Measurements from ENCODE around the gene RHBDD3. TPM values are rescaled to one million over a fixed set of nuclear protein-coding genes. Genes with fewer than 3 reads are reported as not detected.

Gene RHBDD3
- total and polyA plus RNA-seq, 2 experiments from 2014 or later = 55.0 to 115 TPM

- Mint-ChIP-seq H3K27ac (0 out of 2 replicates have a peak overlapping the region, but pooled peaks have one; percentile 72), H3K27me3 (ENCODE audit: insufficient read depth, low read depth, poor library complexity) (peaks cover 20% of the 10 kb centered on the region), H3K36me3 (ENCODE audit: low read depth) (no peaks in the 10 kb centered on the region; the same call in 2 of the 3 replicates), H3K4me1 (peaks cover 21% of the 10 kb centered on the region), H3K4me3 (no peak overlapping the region), H3K9me3 (no peaks in the 10 kb centered on the region)
- Histone ChIP-seq H3K27me3 (ENCODE audit: insufficient read depth) (no peaks in the 10 kb centered on the region), H3K27ac (ENCODE audit: low read depth) (no peak overlapping the region), H2AFZ (no peak overlapping the region), H3K4me3 (no peak overlapping the region), H3K79me2 (replicated peaks; ENCODE audit: insufficient read depth) (no peaks in the 10 kb centered on the region), H4K20me1 (replicated peaks; ENCODE audit: insufficient read depth) (no peaks in the 10 kb centered on the region; the same call in 1 of the 2 replicates), H3K36me3 (ENCODE audit: insufficient read depth) (no peaks in the 10 kb centered on the region), H3K4me1 (ENCODE audit: insufficient read depth) (peaks cover 6% of the 10 kb centered on the region; the same call in 1 of the 2 replicates), H3K9me2 (ENCODE audit: insufficient read depth) (no peaks in the 10 kb centered on the region), H3F3A (replicated peaks; ENCODE audit: low read depth) (no peaks in the 10 kb centered on the region), H3K4me2 (no peak overlapping the region)
- TF ChIP-seq ZNF331 (CRISPR knock-in tag; IDR thresholded peaks at IDR 0.05; ENCODE audit: low read depth) = no peak
- no peak for TF ChIP-seq STAT1 (IDR thresholded peaks at IDR 0.05; ENCODE audit: unreplicated experiment)
- TF ChIP-seq CREB1 (CRISPR knock-in tag; IDR thresholded peaks at IDR 0.05; ENCODE audit: low read depth) = no peak
- TF ChIP-seq, protein P1, sequence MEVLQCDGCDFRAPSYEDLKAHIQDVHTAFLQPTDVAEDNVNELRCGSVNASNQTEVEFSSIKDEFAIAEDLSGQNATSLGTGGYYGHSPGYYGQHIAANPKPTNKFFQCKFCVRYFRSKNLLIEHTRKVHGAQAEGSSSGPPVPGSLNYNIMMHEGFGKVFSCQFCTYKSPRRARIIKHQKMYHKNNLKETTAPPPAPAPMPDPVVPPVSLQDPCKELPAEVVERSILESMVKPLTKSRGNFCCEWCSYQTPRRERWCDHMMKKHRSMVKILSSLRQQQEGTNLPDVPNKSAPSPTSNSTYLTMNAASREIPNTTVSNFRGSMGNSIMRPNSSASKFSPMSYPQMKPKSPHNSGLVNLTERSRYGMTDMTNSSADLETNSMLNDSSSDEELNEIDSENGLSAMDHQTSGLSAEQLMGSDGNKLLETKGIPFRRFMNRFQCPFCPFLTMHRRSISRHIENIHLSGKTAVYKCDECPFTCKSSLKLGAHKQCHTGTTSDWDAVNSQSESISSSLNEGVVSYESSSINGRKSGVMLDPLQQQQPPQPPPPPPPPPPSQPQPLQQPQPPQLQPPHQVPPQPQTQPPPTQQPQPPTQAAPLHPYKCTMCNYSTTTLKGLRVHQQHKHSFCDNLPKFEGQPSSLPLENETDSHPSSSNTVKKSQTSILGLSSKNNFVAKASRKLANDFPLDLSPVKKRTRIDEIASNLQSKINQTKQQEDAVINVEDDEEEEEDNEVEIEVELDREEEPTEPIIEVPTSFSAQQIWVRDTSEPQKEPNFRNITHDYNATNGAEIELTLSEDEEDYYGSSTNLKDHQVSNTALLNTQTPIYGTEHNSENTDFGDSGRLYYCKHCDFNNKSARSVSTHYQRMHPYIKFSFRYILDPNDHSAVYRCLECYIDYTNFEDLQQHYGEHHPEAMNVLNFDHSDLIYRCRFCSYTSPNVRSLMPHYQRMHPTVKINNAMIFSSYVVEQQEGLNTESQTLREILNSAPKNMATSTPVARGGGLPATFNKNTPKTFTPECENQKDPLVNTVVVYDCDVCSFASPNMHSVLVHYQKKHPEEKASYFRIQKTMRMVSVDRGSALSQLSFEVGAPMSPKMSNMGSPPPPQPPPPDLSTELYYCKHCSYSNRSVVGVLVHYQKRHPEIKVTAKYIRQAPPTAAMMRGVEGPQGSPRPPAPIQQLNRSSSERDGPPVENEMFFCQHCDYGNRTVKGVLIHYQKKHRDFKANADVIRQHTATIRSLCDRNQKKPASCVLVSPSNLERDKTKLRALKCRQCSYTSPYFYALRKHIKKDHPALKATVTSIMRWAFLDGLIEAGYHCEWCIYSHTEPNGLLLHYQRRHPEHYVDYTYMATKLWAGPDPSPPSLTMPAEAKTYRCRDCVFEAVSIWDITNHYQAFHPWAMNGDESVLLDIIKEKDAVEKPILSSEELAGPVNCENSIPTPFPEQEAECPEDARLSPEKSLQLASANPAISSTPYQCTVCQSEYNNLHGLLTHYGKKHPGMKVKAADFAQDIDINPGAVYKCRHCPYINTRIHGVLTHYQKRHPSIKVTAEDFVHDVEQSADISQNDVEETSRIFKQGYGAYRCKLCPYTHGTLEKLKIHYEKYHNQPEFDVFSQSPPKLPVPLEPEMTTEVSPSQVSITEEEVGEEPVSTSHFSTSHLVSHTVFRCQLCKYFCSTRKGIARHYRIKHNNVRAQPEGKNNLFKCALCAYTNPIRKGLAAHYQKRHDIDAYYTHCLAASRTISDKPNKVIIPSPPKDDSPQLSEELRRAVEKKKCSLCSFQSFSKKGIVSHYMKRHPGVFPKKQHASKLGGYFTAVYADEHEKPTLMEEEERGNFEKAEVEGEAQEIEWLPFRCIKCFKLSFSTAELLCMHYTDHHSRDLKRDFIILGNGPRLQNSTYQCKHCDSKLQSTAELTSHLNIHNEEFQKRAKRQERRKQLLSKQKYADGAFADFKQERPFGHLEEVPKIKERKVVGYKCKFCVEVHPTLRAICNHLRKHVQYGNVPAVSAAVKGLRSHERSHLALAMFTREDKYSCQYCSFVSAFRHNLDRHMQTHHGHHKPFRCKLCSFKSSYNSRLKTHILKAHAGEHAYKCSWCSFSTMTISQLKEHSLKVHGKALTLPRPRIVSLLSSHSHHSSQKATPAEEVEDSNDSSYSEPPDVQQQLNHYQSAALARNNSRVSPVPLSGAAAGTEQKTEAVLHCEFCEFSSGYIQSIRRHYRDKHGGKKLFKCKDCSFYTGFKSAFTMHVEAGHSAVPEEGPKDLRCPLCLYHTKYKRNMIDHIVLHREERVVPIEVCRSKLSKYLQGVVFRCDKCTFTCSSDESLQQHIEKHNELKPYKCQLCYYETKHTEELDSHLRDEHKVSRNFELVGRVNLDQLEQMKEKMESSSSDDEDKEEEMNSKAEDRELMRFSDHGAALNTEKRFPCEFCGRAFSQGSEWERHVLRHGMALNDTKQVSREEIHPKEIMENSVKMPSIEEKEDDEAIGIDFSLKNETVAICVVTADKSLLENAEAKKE (CRISPR knock-in tag; IDR thresholded peaks at IDR 0.05) = no peak
- no peak for TF ChIP-seq POLR2AphosphoS5 (IDR thresholded peaks at IDR 0.05; ENCODE audit: low read depth)
- no peak for TF ChIP-seq CTCF (conservative IDR thresholded peaks at IDR 0.05; ENCODE audit: low read depth in 2 of 2)
- no peak for TF ChIP-seq EZH2 (IDR thresholded peaks at IDR 0.05; ENCODE audit: low read depth, unreplicated experiment)
- TF ChIP-seq, protein P2, sequence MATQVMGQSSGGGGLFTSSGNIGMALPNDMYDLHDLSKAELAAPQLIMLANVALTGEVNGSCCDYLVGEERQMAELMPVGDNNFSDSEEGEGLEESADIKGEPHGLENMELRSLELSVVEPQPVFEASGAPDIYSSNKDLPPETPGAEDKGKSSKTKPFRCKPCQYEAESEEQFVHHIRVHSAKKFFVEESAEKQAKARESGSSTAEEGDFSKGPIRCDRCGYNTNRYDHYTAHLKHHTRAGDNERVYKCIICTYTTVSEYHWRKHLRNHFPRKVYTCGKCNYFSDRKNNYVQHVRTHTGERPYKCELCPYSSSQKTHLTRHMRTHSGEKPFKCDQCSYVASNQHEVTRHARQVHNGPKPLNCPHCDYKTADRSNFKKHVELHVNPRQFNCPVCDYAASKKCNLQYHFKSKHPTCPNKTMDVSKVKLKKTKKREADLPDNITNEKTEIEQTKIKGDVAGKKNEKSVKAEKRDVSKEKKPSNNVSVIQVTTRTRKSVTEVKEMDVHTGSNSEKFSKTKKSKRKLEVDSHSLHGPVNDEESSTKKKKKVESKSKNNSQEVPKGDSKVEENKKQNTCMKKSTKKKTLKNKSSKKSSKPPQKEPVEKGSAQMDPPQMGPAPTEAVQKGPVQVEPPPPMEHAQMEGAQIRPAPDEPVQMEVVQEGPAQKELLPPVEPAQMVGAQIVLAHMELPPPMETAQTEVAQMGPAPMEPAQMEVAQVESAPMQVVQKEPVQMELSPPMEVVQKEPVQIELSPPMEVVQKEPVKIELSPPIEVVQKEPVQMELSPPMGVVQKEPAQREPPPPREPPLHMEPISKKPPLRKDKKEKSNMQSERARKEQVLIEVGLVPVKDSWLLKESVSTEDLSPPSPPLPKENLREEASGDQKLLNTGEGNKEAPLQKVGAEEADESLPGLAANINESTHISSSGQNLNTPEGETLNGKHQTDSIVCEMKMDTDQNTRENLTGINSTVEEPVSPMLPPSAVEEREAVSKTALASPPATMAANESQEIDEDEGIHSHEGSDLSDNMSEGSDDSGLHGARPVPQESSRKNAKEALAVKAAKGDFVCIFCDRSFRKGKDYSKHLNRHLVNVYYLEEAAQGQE (IDR thresholded peaks at IDR 0.05; ENCODE audit: unreplicated experiment) = no peak
- TF ChIP-seq, protein P3, sequence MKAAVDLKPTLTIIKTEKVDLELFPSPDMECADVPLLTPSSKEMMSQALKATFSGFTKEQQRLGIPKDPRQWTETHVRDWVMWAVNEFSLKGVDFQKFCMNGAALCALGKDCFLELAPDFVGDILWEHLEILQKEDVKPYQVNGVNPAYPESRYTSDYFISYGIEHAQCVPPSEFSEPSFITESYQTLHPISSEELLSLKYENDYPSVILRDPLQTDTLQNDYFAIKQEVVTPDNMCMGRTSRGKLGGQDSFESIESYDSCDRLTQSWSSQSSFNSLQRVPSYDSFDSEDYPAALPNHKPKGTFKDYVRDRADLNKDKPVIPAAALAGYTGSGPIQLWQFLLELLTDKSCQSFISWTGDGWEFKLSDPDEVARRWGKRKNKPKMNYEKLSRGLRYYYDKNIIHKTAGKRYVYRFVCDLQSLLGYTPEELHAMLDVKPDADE (IDR thresholded peaks at IDR 0.05) = no peak
- TF ChIP-seq NANOG (IDR thresholded peaks at IDR 0.05; ENCODE audit: borderline replicate concordance) = no peak
- TF ChIP-seq ZNF114 (CRISPR knock-in tag; IDR thresholded peaks at IDR 0.05) = no peak
- no peak for TF ChIP-seq JUNB (IDR thresholded peaks at IDR 0.05; ENCODE audit: unreplicated experiment)
- TF ChIP-seq EZH2phosphoT487 (IDR thresholded peaks at IDR 0.05; ENCODE audit: unreplicated experiment) = no peak
- peak; percentile 23 for ATAC-seq
- DNase-seq (ENCODE audit: low spot score) = no peak
Measured at GRCh38 chr22:29215012-29215860, 52.5 kb downstream of the RHBDD3 start.
